Measurements from ENCODE around the gene TCP11. TPM values are rescaled to one million over a fixed set of nuclear protein-coding genes. Genes with fewer than 3 reads are reported as not detected.

TCP11 gene
- total RNA-seq, 1 experiment from 2014 or later = not detected

DNA sequence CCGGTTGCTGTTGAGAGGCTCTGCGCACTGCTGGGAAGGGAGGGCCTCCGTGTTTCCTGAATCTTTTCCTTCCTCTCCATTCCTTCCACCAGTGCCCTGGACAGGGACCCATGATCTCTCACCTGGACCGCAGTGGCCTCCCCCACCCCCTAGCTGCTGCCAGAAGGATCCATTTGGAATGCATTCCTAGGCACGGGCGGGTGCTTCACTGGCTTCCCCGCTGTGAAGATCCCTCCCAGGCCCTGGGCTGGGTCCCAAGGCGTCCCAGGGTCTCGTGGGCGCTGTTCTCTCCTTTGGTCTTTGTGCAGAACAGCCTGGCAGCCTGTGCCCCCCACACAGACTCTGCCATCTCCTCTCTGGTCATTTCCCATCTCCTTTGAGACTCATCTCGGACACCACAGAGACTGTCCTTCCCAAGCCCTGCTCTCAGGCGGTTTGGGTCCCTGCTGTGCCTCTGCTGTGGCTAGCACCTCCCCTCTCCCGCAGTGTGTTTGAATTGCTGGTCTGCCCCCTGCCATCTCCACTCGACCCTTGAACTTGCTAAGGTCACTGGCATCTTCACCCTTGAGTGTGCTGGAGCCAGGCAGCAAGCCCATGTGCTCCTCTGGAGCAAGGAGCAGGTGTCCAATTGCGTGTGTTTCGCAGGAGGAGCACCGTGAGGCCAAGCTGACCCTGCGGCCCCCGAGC lies 59.0 kb downstream of the TCP11 start:
- Mint-ChIP-seq H3K36me3 (ENCODE audit: insufficient read depth, unreplicated experiment) (peaks cover 18% of the 10 kb centered on the region), H3K9me3 (ENCODE audit: low read depth, unreplicated experiment) (no peaks in the 10 kb centered on the region), H3K4me3 (ENCODE audit: low read depth, unreplicated experiment) (no peak overlapping the region), H3K27me3 (ENCODE audit: unreplicated experiment) (no peaks in the 10 kb centered on the region), H3K4me1 (ENCODE audit: low read depth, unreplicated experiment) (no peaks in the 10 kb centered on the region), H3K27ac (ENCODE audit: unreplicated experiment) (no peak overlapping the region)
- no TSS peak for BruUV-seq (replicated peaks)
- no peak for DNase-seq
- CTCF ChIA-PET = no interaction called here
- TF ChIP-seq CTCF (IDR thresholded peaks at IDR 0.05; ENCODE audit: unreplicated experiment) = no peak
- intact Hi-C loops (cut with micrococcal nuclease; ENCODE audit: unreplicated experiment) = no loop called here

DNA sequence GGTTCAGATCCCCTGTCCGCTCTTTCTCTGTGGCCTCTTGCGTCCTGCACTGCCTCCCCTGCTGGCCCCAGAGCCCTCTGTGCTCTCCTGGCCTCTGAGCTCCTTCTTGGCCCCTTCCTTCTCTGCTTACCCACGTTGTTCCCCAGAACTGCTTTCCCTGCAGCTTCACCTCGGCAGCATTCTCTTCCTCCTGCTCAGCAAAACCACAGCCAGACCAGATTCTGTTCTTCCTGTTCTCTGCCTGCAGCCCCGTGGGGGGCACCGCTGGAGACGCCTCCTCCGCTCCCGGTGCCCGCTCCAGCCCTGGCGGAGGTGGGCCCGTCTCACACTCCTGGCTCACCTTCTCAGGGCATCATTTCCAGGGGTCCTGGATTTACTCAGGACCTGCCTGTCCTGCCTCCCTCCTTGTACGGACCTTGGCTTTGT lies 59.7 kb downstream of the TCP11 start:
- peaks cover 14% of the 10 kb centered on the region for H3K36me3 Mint-ChIP-seq (ENCODE audit: insufficient read depth, unreplicated experiment)
- CTCF ChIA-PET = no interaction called here
- intact Hi-C loops (cut with micrococcal nuclease; ENCODE audit: unreplicated experiment) = no loop called here
- H3K4me1 Mint-ChIP-seq (ENCODE audit: low read depth, unreplicated experiment) = no peaks in the 10 kb centered on the region
- H3K27me3 Mint-ChIP-seq (ENCODE audit: unreplicated experiment) = no peaks in the 10 kb centered on the region
- no peaks in the 10 kb centered on the region for H3K9me3 Mint-ChIP-seq (ENCODE audit: low read depth, unreplicated experiment)
- no peak overlapping the region for H3K4me3 Mint-ChIP-seq (ENCODE audit: low read depth, unreplicated experiment)
- no peak for DNase-seq
- no peak overlapping the region for H3K27ac Mint-ChIP-seq (ENCODE audit: unreplicated experiment)
- TF ChIP-seq CTCF (IDR thresholded peaks at IDR 0.05; ENCODE audit: unreplicated experiment) = peak; percentile 11
- BruUV-seq (replicated peaks) = no TSS peak

DNA sequence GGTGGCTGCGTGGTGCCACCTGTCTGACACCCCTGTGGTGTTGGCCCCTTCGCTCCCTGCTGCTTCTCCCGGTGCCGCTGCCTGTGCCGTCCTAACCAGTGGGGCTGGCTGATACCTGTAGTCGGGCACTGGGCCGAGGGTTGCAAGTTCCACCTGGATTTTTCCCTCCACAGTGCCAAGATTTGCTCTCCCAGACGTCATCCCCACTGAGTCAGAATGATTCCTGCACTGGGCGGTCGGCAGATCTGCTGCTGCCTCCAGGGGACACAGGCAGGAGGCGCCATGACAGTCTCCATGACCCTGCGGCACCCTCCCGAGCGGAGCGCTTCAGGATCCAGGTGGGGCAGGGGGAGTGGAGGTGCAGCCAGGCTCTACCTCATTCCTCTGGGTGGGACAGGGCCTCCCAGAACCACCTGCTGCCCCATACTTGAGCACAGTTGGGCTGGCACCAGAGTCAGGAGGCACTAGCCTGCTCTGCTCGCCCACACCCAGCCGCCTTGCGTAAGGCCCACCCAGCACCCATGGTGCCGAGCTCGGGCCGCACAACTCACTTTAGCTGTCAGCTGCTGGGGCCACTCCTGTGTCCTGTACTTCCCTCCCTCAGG lies 60.2 kb downstream of the TCP11 start:
- Mint-ChIP-seq H3K36me3 (ENCODE audit: insufficient read depth, unreplicated experiment) (peaks cover 14% of the 10 kb centered on the region), H3K4me3 (ENCODE audit: low read depth, unreplicated experiment) (no peak overlapping the region), H3K9me3 (ENCODE audit: low read depth, unreplicated experiment) (no peaks in the 10 kb centered on the region), H3K27ac (ENCODE audit: unreplicated experiment) (no peak overlapping the region), H3K27me3 (ENCODE audit: unreplicated experiment) (no peaks in the 10 kb centered on the region), H3K4me1 (ENCODE audit: low read depth, unreplicated experiment) (no peaks in the 10 kb centered on the region)
- intact Hi-C loops (cut with micrococcal nuclease; ENCODE audit: unreplicated experiment) = no loop called here
- no TSS peak for BruUV-seq (replicated peaks)
- CTCF ChIA-PET = no interaction called here
- TF ChIP-seq CTCF (IDR thresholded peaks at IDR 0.05; ENCODE audit: unreplicated experiment) = peak; percentile 7
- DNase-seq = no peak

DNA sequence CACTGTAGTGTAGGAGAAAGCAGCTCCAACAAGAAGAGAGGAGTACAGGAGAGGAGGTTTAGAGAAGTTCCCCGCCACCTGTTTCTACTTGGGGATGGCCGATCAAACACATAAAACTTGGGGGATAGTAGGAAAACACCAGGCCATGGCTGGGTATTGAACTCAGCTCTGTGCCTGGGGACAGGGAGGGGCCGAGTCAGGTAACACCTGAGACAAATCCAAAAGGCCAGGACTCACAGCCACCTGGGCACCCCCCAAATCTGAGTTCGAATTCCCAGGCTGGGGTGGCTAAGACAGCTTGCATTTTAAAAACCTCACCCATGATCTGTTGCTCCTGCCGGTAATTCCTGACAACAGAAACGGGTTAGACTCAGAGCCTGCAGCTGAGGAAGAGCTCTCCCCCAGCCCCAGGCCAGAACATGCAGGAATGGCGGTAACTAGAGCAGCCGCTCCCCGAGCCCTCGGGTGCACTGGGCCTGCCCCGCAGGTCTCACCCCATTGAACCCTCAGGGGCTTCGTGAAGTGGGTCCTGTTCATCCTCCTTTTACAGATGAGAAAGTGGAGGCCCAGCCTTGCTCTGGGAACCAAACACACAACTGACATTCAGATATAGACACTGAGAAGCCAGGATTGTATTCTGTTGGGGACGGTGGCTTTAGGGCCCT lies 61.0 kb downstream of the TCP11 start:
- Mint-ChIP-seq H3K4me1 (ENCODE audit: low read depth, unreplicated experiment) (no peaks in the 10 kb centered on the region), H3K4me3 (ENCODE audit: low read depth, unreplicated experiment) (no peak overlapping the region), H3K36me3 (ENCODE audit: insufficient read depth, unreplicated experiment) (peaks cover 14% of the 10 kb centered on the region), H3K9me3 (ENCODE audit: low read depth, unreplicated experiment) (no peaks in the 10 kb centered on the region), H3K27me3 (ENCODE audit: unreplicated experiment) (no peaks in the 10 kb centered on the region), H3K27ac (ENCODE audit: unreplicated experiment) (no peak overlapping the region)
- no TSS peak for BruUV-seq (replicated peaks)
- intact Hi-C loops (cut with micrococcal nuclease; ENCODE audit: unreplicated experiment) = no loop called here
- DNase-seq = no peak
- CTCF ChIA-PET = interaction anchor here (0.9 kb wide), 1 partner anchor 93 kb away, joined by 3 read pairs; no protein-coding TSS in a partner anchor
- no peak for TF ChIP-seq CTCF (IDR thresholded peaks at IDR 0.05; ENCODE audit: unreplicated experiment)

All from Calu3 (cell line).